Measurements from ENCODE around the gene CDH4.

- TF ChIP-seq POLR2AphosphoS5 (IDR thresholded peaks at IDR 0.05; ENCODE audit: insufficient read depth, low read depth, low read length) (no peak), JUN (IDR thresholded peaks at IDR 0.05; ENCODE audit: borderline replicate concordance, insufficient read depth, insufficient read length, low read depth) (no peak)
- TF ChIP-seq, protein P1, sequence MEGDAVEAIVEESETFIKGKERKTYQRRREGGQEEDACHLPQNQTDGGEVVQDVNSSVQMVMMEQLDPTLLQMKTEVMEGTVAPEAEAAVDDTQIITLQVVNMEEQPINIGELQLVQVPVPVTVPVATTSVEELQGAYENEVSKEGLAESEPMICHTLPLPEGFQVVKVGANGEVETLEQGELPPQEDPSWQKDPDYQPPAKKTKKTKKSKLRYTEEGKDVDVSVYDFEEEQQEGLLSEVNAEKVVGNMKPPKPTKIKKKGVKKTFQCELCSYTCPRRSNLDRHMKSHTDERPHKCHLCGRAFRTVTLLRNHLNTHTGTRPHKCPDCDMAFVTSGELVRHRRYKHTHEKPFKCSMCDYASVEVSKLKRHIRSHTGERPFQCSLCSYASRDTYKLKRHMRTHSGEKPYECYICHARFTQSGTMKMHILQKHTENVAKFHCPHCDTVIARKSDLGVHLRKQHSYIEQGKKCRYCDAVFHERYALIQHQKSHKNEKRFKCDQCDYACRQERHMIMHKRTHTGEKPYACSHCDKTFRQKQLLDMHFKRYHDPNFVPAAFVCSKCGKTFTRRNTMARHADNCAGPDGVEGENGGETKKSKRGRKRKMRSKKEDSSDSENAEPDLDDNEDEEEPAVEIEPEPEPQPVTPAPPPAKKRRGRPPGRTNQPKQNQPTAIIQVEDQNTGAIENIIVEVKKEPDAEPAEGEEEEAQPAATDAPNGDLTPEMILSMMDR (IDR thresholded peaks at IDR 0.05; ENCODE audit: extremely low read depth in 1 of 2, insufficient read depth in 1 of 2, low read depth in 1 of 2, low read length in 2 of 2): no peak
These were observed 508.7 kb downstream of the CDH4 start for GRCh38 chr20:61760731-61761130.

Data from endothelial cell of umbilical vein (primary cell).